ENCODE results near the gene HIVEP3. TPM values are rescaled to one million over a fixed set of nuclear protein-coding genes. Genes with fewer than 3 reads are reported as not detected.
A peak's percentile ranks its signal among the peaks of the same experiment; 100 is the strongest.

Gene HIVEP3
- polyA plus RNA-seq, 10 donors, result 1.9 to 3.8 (median 2.7) TPM

- no peak for DNase-seq
These were observed 70.3 kb downstream of the HIVEP3 start for GRCh38 chr1:41848216-41848952.

DNA sequence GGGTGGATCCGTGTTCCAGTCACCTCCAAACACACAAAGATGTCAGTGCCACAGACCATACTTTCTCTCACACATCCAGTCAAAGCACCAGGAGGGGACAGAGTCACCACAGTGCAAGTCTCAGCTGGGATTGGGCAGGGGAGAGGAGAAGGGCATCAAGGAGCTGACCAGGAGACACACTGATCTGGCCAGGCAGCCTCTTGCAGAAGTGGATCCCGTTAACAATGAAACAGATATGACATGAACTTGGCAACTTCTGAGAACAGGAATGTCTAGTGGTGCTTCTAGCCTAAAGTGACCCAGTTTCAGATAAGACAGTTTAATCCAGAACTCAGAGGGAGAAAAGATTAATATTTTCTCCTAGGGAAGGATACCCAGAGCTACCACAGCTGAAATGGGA, 71.0 kb downstream of the HIVEP3 start:
- no peak for DNase-seq

DNA sequence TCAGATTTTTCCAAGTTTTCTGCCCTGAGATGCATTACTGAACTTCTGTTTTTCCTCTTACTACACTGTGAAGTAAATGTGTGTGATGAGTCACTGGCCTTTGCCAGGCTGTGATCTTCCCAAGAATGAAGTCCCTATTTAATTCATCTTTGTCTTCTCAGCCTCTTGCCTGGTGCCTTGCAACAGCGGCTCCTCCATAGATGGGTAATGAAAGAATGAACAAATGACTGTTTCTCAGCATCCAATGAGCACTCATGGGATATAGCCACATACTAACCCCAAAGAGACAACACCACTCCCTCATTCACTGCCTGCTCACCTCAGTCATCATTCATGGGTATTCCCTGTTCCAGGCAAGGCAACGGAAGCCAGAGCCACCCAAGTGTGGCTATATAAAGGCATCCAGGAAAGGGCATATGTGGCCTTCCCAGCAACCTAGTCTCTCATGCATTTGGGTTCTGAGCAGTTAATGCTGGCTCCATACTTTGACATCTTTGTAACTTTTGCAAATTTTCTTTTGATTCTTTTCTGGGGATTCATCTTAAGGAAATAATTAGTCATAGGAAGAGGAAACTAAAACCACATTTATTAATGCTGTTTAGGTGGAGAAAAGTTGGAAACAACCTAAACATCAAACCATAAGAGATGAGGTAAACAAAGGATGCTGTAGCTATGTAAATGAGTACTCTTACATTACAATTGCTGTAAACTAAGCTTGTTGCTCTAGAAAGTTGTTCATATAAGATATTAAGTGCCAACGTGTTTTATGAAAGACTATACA, 71.9 kb downstream of the HIVEP3 start:
- no peak for DNase-seq

DNA sequence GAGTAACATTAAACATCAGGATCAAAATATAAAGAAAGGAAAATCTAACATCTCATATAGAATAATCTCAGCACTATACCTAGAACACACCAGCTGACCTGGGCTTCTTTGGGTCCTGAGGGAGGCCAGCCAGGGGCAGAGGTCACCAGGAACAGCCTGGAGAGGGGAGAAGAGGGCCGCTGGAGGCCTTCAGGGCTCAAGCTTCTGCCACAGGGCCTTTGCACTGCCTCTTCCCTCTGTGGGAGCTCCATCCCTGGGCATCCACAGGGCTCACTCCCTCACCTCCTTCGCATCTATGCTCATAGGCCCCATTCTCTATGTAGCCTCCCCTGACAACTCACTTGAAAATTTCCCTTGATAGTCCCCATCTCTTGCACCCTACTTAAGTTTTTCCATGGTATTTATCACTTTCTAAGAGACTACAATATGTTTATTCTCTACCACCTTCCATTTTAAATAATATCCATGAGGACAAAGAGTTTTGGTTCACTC, 73.9 kb downstream of the HIVEP3 start:
- no peak for DNase-seq

- DNase-seq, result no peak
These were observed 74.5 kb downstream of the HIVEP3 start for GRCh38 chr1:41844255-41844654.

DNA sequence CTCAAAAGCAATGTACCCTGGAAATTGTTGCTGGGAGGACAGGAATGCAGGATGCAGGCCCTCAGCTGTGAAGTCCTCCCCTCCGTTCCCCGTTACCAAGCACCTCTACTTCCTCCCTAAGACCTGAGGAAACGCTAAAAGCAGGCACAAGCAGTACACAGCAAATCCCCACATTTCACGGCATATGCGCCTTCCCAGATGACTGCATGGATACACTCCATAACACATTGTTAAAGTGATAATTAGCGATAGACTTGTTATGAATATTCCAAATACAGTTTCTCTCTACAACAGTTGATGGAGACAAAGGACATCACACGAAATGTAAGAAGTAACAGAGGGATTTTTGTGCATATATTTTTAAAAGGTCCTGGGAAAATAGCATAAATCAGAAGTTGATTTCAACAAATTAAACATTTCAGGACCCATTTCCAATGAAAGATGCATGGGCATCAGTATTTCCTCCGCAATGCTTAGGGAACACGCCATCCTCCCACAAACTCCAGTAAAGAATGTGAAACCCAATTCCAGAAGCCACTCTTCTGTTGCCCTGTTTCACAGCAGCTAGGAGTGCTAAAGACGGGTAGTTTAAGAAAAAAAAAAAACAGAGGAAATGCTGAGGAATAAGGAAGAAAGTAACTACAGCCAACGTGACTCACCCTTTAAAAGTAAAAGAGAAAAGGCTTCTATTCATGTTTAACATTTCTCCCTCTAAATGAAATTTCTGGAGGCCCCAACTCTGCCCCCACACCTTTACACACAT, 75.5 kb downstream of the HIVEP3 start:
- DNase-seq, result no peak

DNA sequence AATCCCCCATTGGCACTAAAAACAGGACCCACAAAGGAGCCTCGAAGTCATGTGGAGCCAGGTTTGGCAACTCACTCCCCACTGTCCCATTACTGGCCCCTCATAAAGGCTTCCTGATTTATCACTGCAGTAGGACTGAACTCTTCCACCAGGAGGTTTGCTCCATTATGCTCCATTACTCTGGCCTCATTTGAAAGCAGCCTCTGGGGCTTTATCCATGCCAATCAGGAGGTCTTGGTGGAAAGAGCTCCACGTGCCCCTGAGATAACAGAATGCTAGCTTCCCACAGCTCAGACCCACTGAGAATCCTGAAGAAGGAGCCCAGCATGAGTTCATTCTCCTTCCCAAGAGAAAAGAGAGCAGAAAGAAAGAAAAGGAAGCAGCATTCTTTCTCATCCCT, 76.4 kb downstream of the HIVEP3 start:
- DNase-seq, result no peak

GRCh38 chr1:41840592-41841246, 78.0 kb downstream of the HIVEP3 start:
- no peak for DNase-seq

DNA sequence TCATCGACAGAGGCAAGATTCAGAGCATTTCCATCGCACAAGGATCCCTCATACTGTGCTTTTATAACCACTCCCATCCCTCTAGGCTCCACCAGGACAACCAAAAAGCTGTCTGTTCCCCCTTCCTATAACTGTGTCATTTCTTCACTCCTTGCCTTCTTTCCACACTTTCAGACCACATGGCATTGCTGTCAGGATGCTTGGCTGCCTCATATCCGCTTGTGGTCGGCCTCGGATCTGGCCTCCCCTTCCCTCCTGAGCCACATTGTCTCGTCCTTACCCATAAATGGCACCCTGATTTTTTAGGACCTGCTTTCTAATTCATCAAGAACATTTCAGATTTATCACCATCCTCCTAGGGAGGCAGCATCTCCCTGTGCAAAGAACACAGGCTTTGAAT, 80.5 kb downstream of the HIVEP3 start:
- DNase-seq, result no peak

- DNase-seq, result no peak
These were observed 81.0 kb downstream of the HIVEP3 start for GRCh38 chr1:41837691-41838090.

- no peak for DNase-seq
These were observed 83.2 kb downstream of the HIVEP3 start for GRCh38 chr1:41835485-41835884.

DNA sequence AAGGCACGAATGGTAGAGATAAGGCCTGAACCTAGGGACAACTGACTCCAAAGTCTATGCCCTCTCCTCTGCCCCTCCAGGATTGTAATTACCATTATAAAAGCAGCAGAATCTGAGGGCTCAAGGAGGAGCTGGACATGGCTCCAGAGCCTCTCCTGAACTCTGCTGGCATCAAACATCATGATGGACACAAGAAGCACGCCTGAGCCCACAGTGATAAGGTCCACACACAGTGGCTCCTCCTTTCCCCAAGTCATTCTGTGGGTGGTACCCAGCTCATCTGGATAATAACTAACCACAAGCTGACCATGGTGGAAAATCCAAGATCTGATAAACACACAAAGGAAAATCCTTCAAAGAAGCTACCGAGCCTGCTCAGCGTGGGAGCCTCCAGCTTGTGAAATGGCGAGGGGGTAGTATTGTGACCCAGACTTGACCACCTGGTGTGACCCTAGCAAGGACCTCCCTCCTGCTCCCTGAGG, 85.2 kb downstream of the HIVEP3 start:
- DNase-seq, result no peak

DNA sequence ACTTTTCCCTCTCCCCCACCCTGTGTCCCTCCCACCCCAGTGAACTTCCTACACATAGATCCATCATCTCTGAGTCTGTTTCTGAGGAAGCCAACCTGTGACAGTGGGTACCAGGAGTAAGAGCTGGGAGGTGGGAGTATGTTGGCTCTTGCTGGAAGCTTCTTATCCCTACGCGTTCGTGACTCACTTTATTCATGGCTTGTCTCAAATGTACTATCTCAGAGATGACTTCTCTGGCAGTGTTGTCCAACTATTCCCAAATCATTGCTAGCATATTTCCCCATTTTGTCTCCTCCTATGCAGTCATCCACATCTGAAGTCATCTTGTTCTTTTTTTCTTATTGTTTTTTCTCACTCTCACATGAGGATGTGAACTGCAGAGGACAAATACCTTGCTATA, 88.0 kb downstream of the HIVEP3 start:
- no peak for DNase-seq

DNA sequence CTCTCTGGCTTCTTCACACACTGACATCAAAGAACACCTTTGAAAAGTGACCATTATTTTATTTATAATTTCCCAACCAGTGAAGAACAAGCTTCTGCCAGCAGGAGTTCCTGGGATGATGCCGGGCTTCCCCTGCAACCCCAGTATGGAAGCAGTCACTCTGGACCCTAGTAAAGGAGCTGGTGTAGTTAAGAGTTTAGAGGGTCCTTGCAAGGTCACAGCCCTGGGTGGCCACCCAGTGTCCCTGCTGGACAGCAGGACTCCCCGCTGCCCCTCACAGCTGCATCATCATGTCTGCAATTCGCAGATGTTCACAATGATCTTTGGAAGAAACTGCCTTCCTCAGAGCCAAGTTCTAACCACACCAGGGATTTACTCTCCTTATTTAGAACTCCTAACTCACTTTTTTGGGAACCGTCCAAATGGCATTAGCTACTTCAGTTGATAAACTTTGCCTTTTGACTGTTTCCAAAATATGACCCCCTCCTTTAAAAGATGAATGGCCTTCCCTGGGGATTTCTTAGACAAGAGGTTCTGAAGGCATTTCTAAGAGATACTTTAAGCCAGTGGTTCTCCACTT, 90.6 kb downstream of the HIVEP3 start:
- DNase-seq, result peak; percentile 50 to 75 (median 51)

- no peak for DNase-seq
These were observed 95.3 kb downstream of the HIVEP3 start for GRCh38 chr1:41823471-41823870.

DNA sequence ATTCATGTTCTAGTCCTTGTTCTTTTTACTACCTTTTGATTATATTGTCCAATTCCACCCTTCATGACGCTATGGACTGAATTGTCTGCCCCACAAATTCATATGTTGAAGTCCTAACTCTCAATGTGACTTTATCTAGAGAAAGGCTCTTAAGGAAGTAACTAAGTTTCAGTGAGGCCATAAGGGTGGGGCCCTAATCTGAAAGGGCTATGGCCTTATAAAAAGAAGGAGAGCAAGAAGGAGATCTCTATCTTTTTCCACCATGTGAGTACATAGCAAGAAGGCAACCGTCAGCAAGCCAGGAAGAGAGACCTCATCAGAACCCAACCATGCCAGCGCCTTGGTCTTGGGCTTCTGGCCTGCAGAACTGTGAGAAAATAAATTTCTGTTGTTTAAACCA, 95.9 kb downstream of the HIVEP3 start:
- DNase-seq, result no peak

DNA sequence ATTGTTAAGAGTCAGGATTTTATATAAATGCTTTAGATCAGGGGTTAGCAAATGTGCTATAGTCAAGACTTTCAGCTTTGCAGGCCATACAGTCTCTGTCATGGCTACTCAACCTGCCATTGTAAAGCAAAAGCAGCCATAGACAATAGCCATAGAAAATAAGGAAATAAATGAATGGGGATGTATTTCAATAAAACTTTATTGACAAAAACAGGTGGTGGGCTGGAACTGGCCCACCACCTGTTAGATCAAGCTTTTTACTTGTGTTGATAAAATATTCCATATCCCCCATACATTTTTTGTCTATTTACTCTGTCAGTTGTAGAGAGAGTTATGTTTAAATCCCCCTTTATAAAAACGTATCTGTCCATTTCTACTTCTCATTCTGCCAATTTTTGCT, 98.9 kb downstream of the HIVEP3 start:
- no peak for DNase-seq

GRCh38 chr1:41819069-41819468, 99.7 kb downstream of the HIVEP3 start:
- DNase-seq, result no peak

DNA sequence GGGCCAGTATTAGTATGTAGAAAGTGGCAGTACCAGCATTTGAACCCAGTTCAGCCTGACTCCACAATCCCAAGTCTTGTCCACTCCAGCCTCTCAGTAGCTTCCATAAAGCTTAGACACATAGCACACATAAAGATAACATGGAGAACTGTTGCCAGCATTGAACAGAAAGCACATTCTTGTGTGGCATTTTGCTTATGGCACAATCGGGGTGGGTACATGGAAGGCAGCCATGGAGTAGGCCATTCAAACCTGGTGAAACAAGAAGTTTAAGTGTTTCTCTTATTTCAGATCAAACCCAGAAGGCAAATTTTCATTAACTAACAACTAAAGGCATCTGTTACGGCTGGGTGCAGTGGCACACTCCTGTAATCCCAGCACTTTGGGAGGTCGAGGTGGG, 102.7 kb downstream of the HIVEP3 start:
- DNase-seq, result no peak

- no peak for DNase-seq
These were observed 104.7 kb downstream of the HIVEP3 start for GRCh38 chr1:41813755-41814745.

Data from muscle of back (tissue), 11 donors.